B cell (primary cell): ENCODE data around the gene SEZ6L. TPM values are rescaled to one million over a fixed set of nuclear protein-coding genes. Genes with fewer than 3 reads are reported as not detected.
A peak's percentile ranks its signal among the peaks of the same experiment; 100 is the strongest.

Source experiments
- ATAC-seq: fragments of 200-7000 bp; cut with Tn5 transposase; one replicate; pipeline ENCODE4 v1.10.0; 2021; ENCODE audit warnings: low read depth, mild to moderate bottlenecking, moderate number of reproducible peaks, moderate library complexity
- CTCF ChIA-PET: fragments of 350-600 bp; sonication (Branson Sonifier 250); formaldehyde crosslinking; loops from one replicate; lab custom pipeline; 2021; ENCODE audit warnings: antibody characterized with exemption, inconsistent platforms; lab: Charles Lee
- POLR2A ChIA-PET: fragments of 350-600 bp; sonication (Branson Sonifier 250); formaldehyde crosslinking; loops from one replicate; lab custom pipeline; 2021; ENCODE audit warnings: antibody characterized with exemption; lab: Charles Lee
- DNase-seq: peaks from one replicate; pipeline ENCODE4 v3.0.0; 2013
- H2AFZ ChIP-seq: 2 replicates; pipeline ENCODE4 v1.6.1; 2012; ENCODE audit warnings: mild to moderate bottlenecking, low read depth, low read length; ENCODE audit not compliant: insufficient read depth, poor library complexity, severe bottlenecking
- H3K27ac ChIP-seq, 2 donors: 1 replicate in 1 of 2; 2 replicates in 1 of 2; pipeline ENCODE4 v1.5.1; 2012 to 2013; ENCODE audit warnings: low read length in 2 of 2, mild to moderate bottlenecking in 2 of 2, moderate library complexity in 1 of 2
- H3K27me3 ChIP-seq, 4 experiments: fragments of 200-600 bp in 1 of 4; sonication (generic) in 1 of 4; replicated peaks in 1 of 4; 1 replicate in 2 of 4; 2 replicates in 2 of 4; pipeline versions ENCODE4 v1.6.1 to v1.7.0; 2013 to 2016; ENCODE audit warnings: low read length in 3 of 4, mild to moderate bottlenecking in 2 of 4, mixed read lengths in 1 of 4, moderate library complexity in 1 of 4; ENCODE audit not compliant: insufficient read depth in 4 of 4, control insufficient read depth in 3 of 4; ENCODE audit errors: control extremely low read depth in 1 of 4
- H3K36me3 ChIP-seq, 2 experiments: replicated peaks in 1 of 2; 1 replicate in 1 of 2; 2 replicates in 1 of 2; pipeline versions ENCODE4 v1.6.1 to v1.7.1; 2013; ENCODE audit warnings: low read length in 1 of 2; ENCODE audit not compliant: insufficient read depth in 2 of 2, control insufficient read depth in 1 of 2; ENCODE audit errors: control extremely low read depth in 1 of 2, extremely low read depth in 1 of 2
- H3K4me1 ChIP-seq, 2 donors: fragments of 200-600 bp in 1 of 2; sonication (generic) in 1 of 2; 1 replicate in 1 of 2; 2 replicates in 1 of 2; pipeline versions ENCODE4 v1.5.1 to v1.6.1; 2013 to 2017; ENCODE audit warnings: low read length in 2 of 2; ENCODE audit not compliant: control insufficient read depth in 2 of 2, insufficient read depth in 2 of 2
- H3K4me2 ChIP-seq: replicated peaks from 2 replicates; pipeline ENCODE3; 2012; ENCODE audit warnings: mild to moderate bottlenecking, low read depth, low read length; ENCODE audit not compliant: poor library complexity, severe bottlenecking
- H3K4me3 ChIP-seq, 5 experiments: fragments of 200-600 bp in 1 of 5; sonication (generic) in 1 of 5; 1 replicate in 3 of 5; 2 replicates in 2 of 5; pipeline versions ENCODE4 v1.5.1 to v1.7.0; 2011 to 2016; ENCODE audit warnings: low read length in 4 of 5, mild to moderate bottlenecking in 4 of 5, low read depth in 2 of 5, control low read depth in 1 of 5, moderate library complexity in 1 of 5; ENCODE audit not compliant: insufficient read depth in 1 of 5; ENCODE audit errors: control extremely low read depth in 1 of 5, extremely low read depth in 1 of 5
- H3K79me2 ChIP-seq: fragments of 200-600 bp; sonication (generic); one replicate; pipeline ENCODE4 v1.6.0; 2016; ENCODE audit warnings: low read length; ENCODE audit not compliant: control insufficient read depth, insufficient read depth
- H3K9ac ChIP-seq: fragments of 200-600 bp; sonication (generic); 2 replicates; pipeline ENCODE4 v1.6.1; 2017; ENCODE audit warnings: mild to moderate bottlenecking, low read length, moderate library complexity
- H3K9me3 ChIP-seq, 3 donors: one replicate each; pipeline versions ENCODE4 v1.6.1 to v1.7.1; 2013; ENCODE audit warnings: low read length in 2 of 3; ENCODE audit not compliant: control insufficient read depth in 2 of 3, insufficient read depth in 1 of 3; ENCODE audit errors: control extremely low read depth in 1 of 3
- H4K20me1 ChIP-seq: 2 replicates; pipeline ENCODE4 v1.6.0; 2012; ENCODE audit warnings: mild to moderate bottlenecking, low read length; ENCODE audit not compliant: insufficient read depth, control insufficient read depth, poor library complexity, severe bottlenecking
- H3K27ac Mint-ChIP-seq: one replicate; pipeline ENCODE4 v1.8.0; 2021; ENCODE audit warnings: mixed read lengths
- H3K27me3 Mint-ChIP-seq: one replicate; pipeline ENCODE4 v1.8.0; 2021; ENCODE audit warnings: mixed read lengths
- H3K4me1 Mint-ChIP-seq: one replicate; pipeline ENCODE4 v1.8.0; 2021; ENCODE audit warnings: mixed read lengths
- H3K4me3 Mint-ChIP-seq: one replicate; pipeline ENCODE4 v1.8.0; 2021; ENCODE audit warnings: mixed read lengths
- H3K9me3 Mint-ChIP-seq: one replicate; pipeline ENCODE4 v1.8.0; 2022; ENCODE audit warnings: mixed read lengths; ENCODE audit not compliant: insufficient read depth
- CTCF ChIP-seq: fragments of 200-600 bp; IDR thresholded peaks from one replicate; pipeline ENCODE4 v1.8.0; 2022; ENCODE audit warnings: antibody characterized with exemption, mild to moderate bottlenecking
- EZH2 ChIP-seq: IDR thresholded peaks from 2 replicates; pipeline ENCODE4 v1.6.1; 2012; ENCODE audit warnings: borderline replicate concordance, low read depth, mild to moderate bottlenecking, moderate library complexity, low read length; ENCODE audit not compliant: insufficient read depth, poor library complexity, severe bottlenecking
- WGBS: methylation state at CpG from one replicate; pipeline ENCODE4 v1.1.5; 2013; ENCODE audit warnings: missing lambda C conversion rate; ENCODE audit not compliant: insufficient coverage; 5-methylcytosine and 5-hydroxymethylcytosine counted together
- intact Hi-C: fragments of 100-400 bp; cut with micrococcal nuclease; formaldehyde crosslinking; loops from one replicate; pipeline ENCODE4 v1.10.0; 2022
- polyA plus RNA-seq: library from polyadenylated mRNA; depleted of rRNA; stranded (reverse); fragments of >200 nt; gene quantifications from 2 replicates; pipeline ENCODE4 v1.2.3, GENCODE V29; 2012
- total RNA-seq, 2 donors: library from RNA; stranded (reverse); fragments of 120-200 nt in 1 of 2; gene quantifications; 1 replicate in 1 of 2; 2 replicates in 1 of 2; pipeline versions ENCODE4 v1.2.3 to v1.2.4, GENCODE V29; 2013 to 2022

The SEZ6L gene
- total and polyA plus RNA-seq, 2 donors (not counting 1 experiment from before 2014, with no cell fraction given) = 0.04 TPM; not detected in 1

GRCh38 chr22:26398741-26399153 lies 229.5 kb downstream of the SEZ6L start:
- POLR2A ChIA-PET = no interaction called here
- DNase-seq (peak; percentile 67), ATAC-seq (peak; percentile 67)
- H3K4me1 Mint-ChIP-seq = no peaks in the 10 kb centered on the region
- WGBS = 21% methylated on average over 2 of the region's 3 CpGs
- H3K9me3 Mint-ChIP-seq = no peaks in the 10 kb centered on the region
- no peak overlapping the region for H3K4me3 ChIP-seq
- peak overlapping the region; percentile 1 for H2AFZ ChIP-seq
- no peak overlapping the region for H3K9ac ChIP-seq
- no peak overlapping the region for H3K4me2 ChIP-seq
- TF ChIP-seq EZH2 = no peak
- TF ChIP-seq CTCF = peak; percentile 76
- H4K20me1 ChIP-seq = no peaks in the 10 kb centered on the region
- H3K27ac ChIP-seq = no peak overlapping the region
- intact Hi-C loops = no loop called here
- H3K4me3 Mint-ChIP-seq = no peak overlapping the region
- peaks cover 8% of the 10 kb centered on the region for H3K27me3 Mint-ChIP-seq
- no peaks in the 10 kb centered on the region for H3K36me3 ChIP-seq
- H3K27me3 ChIP-seq = peaks cover 0 to 4% (median 0%) of the 10 kb centered on the region in 4 experiments
- no peak overlapping the region for H3K27ac Mint-ChIP-seq
- CTCF ChIA-PET = interaction anchor here (0.6 to 9.9 kb wide), 5 partner anchors 25 to 276 kb away, joined by 3 to 179 read pairs (median 5); no protein-coding TSS in a partner anchor
- H3K4me1 ChIP-seq = no peaks in the 10 kb centered on the region
- H3K79me2 ChIP-seq = no peaks in the 10 kb centered on the region
- no peaks in the 10 kb centered on the region for H3K9me3 ChIP-seq

GRCh38 chr22:26399289-26399688 lies 230.0 kb downstream of the SEZ6L start:
- Histone ChIP-seq H3K4me3 (no peak overlapping the region), H2AFZ (no peak overlapping the region), H3K4me1 (peaks cover 3 to 5% of the 10 kb centered on the region in 2 donors), H3K27ac (no peak overlapping the region), H3K27me3 (no peaks in the 10 kb centered on the region), H3K9me3 (no peaks in the 10 kb centered on the region), H3K9ac (no peak overlapping the region), H4K20me1 (no peaks in the 10 kb centered on the region), H3K79me2 (no peaks in the 10 kb centered on the region), H3K4me2 (no peak overlapping the region), H3K36me3 (no peaks in the 10 kb centered on the region)
- TF ChIP-seq CTCF = no peak
- TF ChIP-seq EZH2 = no peak
- CTCF ChIA-PET = interaction anchor here (0.7 to 9.9 kb wide), 6 partner anchors 25 to 1511 kb away, joined by 3 to 179 read pairs (median 4); no protein-coding TSS in a partner anchor
- Mint-ChIP-seq H3K4me3 (no peak overlapping the region), H3K27ac (no peak overlapping the region), H3K9me3 (no peaks in the 10 kb centered on the region), H3K27me3 (peaks cover 6% of the 10 kb centered on the region), H3K4me1 (peaks cover 3% of the 10 kb centered on the region)
- POLR2A ChIA-PET = no interaction called here
- ATAC-seq = no peak
- intact Hi-C loops = no loop called here
- no CpG with 5 or more reads among the region's 1 CpG for whole genome bisulfite sequencing
- no peak for DNase-seq
